NCI-H510A (cell line): ENCODE data around the gene PFKFB2.

ENCODE experiments used
- DNase-seq: peaks from one replicate; lab custom pipeline; 2025; lab: John Stamatoyannopoulos, UW

The PFKFB2 gene

GRCh38 chr1:207052911-207053769 lies at the start of gene PFKFB2:
TSS of gene PFKFB2 (plus strand) at chr1:207053275. CDS start at chr1:207054718, 1,443 bp downstream.
- peak; percentile 99 for DNase-seq

- DNase-seq: peak; percentile 45
Measured at GRCh38 chr1:207004931-207005830, 47.9 kb upstream of the PFKFB2 start.

- no peak for DNase-seq
Measured at GRCh38 chr1:207006083-207006482, 47.0 kb upstream of the PFKFB2 start.

GRCh38 chr1:207006914-207007313 lies 46.2 kb upstream of the PFKFB2 start:
- DNase-seq: no peak

GRCh38 chr1:207007352-207008033 lies 45.6 kb upstream of the PFKFB2 start:
- DNase-seq: no peak

DNA sequence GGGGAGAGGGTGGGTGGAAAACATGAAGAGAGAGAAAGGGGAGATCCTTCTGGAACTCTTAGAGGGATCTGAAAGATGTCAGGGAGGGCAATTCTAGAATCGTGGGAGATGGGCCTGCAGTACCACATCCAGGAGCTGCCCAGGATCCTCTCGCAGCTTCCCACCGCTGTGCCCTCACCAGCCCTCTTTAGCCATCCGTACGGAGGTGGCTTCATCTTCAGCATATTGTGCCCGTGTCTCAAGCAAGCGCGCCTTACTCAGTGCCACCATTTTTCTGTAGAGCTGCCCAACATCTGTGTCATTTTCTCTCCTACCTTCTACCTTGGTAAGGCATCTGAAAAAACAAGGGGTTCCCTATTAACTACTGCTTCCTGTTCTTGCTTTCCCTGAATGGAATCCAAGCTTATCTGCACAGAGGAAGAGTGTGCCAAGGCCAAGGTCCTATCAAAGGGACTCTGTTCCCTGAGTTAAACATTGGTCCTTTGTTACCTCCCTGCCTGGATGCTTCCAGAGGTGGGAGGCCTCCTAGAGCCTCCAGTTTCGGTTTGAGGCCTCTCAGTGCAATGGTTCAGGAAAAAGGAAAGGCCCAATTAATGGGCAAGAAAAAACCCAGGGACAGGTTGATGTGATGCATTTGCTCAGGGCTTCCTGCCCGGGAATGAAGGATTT lies 43.8 kb upstream of the PFKFB2 start:
- no peak for DNase-seq

- no peak for DNase-seq
Measured at GRCh38 chr1:207009945-207010344, 43.1 kb upstream of the PFKFB2 start.

- no peak for DNase-seq
Measured at GRCh38 chr1:207010726-207011125, 42.3 kb upstream of the PFKFB2 start.

DNA sequence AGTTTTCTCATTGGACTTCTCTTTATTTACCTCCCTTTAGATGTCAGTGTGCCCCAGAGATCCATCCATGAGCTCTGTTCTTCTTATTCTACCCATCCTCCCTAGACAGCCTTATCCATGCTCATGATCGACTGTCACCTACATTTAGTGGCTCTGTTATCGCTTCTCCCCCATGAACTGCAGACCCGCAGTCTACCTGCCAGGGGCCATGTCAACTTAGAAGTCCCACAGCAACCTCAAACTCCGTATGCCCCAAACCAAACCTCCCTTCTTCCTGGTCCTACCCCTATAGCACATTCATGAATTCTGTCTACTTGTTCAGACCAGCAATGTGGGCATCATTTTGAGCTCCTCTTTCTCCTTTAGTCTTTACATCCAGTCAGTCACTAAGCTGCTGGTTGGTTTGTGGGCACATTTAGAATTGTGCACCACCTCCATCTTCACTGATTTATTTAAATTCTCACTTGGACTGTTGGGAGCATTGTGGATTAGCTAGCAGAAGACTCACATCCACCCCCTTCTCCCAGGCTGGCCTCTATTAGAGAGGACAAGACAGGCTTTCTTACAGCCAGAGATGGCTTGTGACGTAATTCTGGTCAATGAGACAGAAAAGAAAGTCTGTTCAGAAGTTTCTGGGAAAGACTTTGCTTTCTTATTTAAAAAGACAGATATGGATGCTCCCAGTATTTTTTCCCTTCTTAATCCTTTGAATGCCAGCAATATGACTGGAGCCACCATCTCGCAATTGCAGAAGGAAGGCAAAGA lies 39.6 kb upstream of the PFKFB2 start:
- DNase-seq: no peak

- DNase-seq: no peak
Measured at GRCh38 chr1:207014728-207015127, 38.3 kb upstream of the PFKFB2 start.

- no peak for DNase-seq
Measured at GRCh38 chr1:207015791-207016190, 37.3 kb upstream of the PFKFB2 start.

- DNase-seq: no peak
Measured at GRCh38 chr1:207017615-207018559, 35.2 kb upstream of the PFKFB2 start.

- DNase-seq: no peak
Measured at GRCh38 chr1:207018707-207019106, 34.4 kb upstream of the PFKFB2 start.

GRCh38 chr1:207019161-207019560 lies 33.9 kb upstream of the PFKFB2 start:
- no peak for DNase-seq

GRCh38 chr1:207019661-207020060 lies 33.4 kb upstream of the PFKFB2 start:
- DNase-seq: no peak

DNA sequence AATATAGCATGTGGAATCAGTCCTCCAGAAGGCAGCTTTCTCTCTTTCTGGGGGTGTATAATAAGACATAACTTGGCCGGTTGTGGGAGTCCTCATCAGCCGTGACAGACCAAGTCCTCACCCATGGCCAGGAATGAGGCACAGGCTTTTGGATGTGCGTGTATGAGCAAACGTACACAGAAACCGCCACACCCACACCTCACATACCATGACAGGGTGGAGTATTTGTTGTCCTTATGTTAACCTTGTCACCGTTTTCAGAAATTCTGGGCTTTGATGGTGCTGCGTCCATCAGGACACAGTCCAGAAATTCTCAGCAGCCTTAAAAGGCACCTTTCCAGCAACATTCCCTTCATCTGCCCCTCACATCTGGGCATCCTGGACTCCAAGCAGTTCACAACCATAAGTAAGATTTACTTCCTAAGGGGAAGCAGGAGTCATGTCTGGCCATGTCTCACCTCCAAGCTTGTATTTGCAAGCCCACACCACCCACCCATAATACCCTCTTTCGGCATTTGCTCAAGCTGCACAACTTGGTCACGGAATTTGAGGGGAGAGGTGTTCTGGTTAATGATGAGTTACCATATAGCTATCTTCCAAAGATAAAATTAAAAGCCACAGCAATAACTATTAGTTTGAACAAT lies 32.9 kb upstream of the PFKFB2 start:
- DNase-seq: no peak

- DNase-seq: no peak
Measured at GRCh38 chr1:207020709-207021107, 32.4 kb upstream of the PFKFB2 start.

GRCh38 chr1:207021139-207021861 lies 31.8 kb upstream of the PFKFB2 start:
- DNase-seq: no peak
